ENCODE measurements around the gene SDHAF1. TPM values are rescaled to one million over a fixed set of nuclear protein-coding genes. Genes with fewer than 3 reads are reported as not detected.
A peak's percentile ranks its signal among the peaks of the same experiment; 100 is the strongest.

SDHAF1 gene
- total RNA-seq, 1 donor from 2014 or later = 14.3 TPM

GRCh38 chr19:35991731-35992450 is 3.1 kb upstream of the SDHAF1 start:
- peaks cover 4% of the 10 kb centered on the region for H3K36me3 Mint-ChIP-seq (ENCODE audit: low read depth, unreplicated experiment)
- no peak overlapping the region for H3K27ac Mint-ChIP-seq (ENCODE audit: unreplicated experiment)
- no peaks in the 10 kb centered on the region for H3K9me3 Mint-ChIP-seq (ENCODE audit: unreplicated experiment)
- TF ChIP-seq CTCF (IDR thresholded peaks at IDR 0.05; ENCODE audit: unreplicated experiment) = no peak
- peaks cover 9% of the 10 kb centered on the region for H3K4me1 Mint-ChIP-seq (ENCODE audit: unreplicated experiment)
- H3K27me3 Mint-ChIP-seq (ENCODE audit: unreplicated experiment) = peaks cover 4% of the 10 kb centered on the region
- no peak for DNase-seq (ENCODE audit: low spot score)
- H3K4me3 Mint-ChIP-seq (ENCODE audit: unreplicated experiment) = no peak overlapping the region

- H3K4me3 Mint-ChIP-seq (ENCODE audit: unreplicated experiment) = no peak overlapping the region
- H3K27ac Mint-ChIP-seq (ENCODE audit: unreplicated experiment) = no peak overlapping the region
- no peak for TF ChIP-seq CTCF (IDR thresholded peaks at IDR 0.05; ENCODE audit: unreplicated experiment)
- peaks cover 4% of the 10 kb centered on the region for H3K27me3 Mint-ChIP-seq (ENCODE audit: unreplicated experiment)
- H3K4me1 Mint-ChIP-seq (ENCODE audit: unreplicated experiment) = peaks cover 9% of the 10 kb centered on the region
- no peaks in the 10 kb centered on the region for H3K9me3 Mint-ChIP-seq (ENCODE audit: unreplicated experiment)
- peaks cover 4% of the 10 kb centered on the region for H3K36me3 Mint-ChIP-seq (ENCODE audit: low read depth, unreplicated experiment)
- no peak for DNase-seq (ENCODE audit: low spot score)
Measured at GRCh38 chr19:35992907-35993765, 1.9 kb upstream of the SDHAF1 start.

GRCh38 chr19:35993923-35994598 is 927 bp upstream of the SDHAF1 start:
- TF ChIP-seq CTCF (IDR thresholded peaks at IDR 0.05; ENCODE audit: unreplicated experiment) = no peak
- Mint-ChIP-seq H3K27me3 (ENCODE audit: unreplicated experiment) (peaks cover 4% of the 10 kb centered on the region), H3K9me3 (ENCODE audit: unreplicated experiment) (no peaks in the 10 kb centered on the region), H3K4me3 (ENCODE audit: unreplicated experiment) (peak overlapping the region; percentile 15), H3K27ac (ENCODE audit: unreplicated experiment) (no peak overlapping the region), H3K4me1 (ENCODE audit: unreplicated experiment) (peaks cover 9% of the 10 kb centered on the region), H3K36me3 (ENCODE audit: low read depth, unreplicated experiment) (peaks cover 4% of the 10 kb centered on the region)
- DNase-seq (ENCODE audit: low spot score) = no peak

- Mint-ChIP-seq H3K36me3 (ENCODE audit: low read depth, unreplicated experiment) (peaks cover 8% of the 10 kb centered on the region), H3K9me3 (ENCODE audit: unreplicated experiment) (no peaks in the 10 kb centered on the region), H3K4me3 (ENCODE audit: unreplicated experiment) (peak overlapping the region; percentile 89), H3K4me1 (ENCODE audit: unreplicated experiment) (peaks cover 9% of the 10 kb centered on the region), H3K27ac (ENCODE audit: unreplicated experiment) (no peak overlapping the region), H3K27me3 (ENCODE audit: unreplicated experiment) (no peaks in the 10 kb centered on the region)
- TF ChIP-seq CTCF (IDR thresholded peaks at IDR 0.05; ENCODE audit: unreplicated experiment) = no peak
- DNase-seq (ENCODE audit: low spot score) = no peak
Measured at GRCh38 chr19:35996777-35997176, 1.8 kb downstream of the SDHAF1 start.
